ENCODE results near the gene OPRD1.
"Not testable (repeated sequence)": the region's sequence is repeated elsewhere in the genome, so short reads cannot be mapped to it uniquely, and the experiment has no call there.

Gene OPRD1

GRCh38 chr1:28811766-28812668 is at the start of gene OPRD1:
TSS of gene OPRD1 (plus strand) at chr1:28812170. CDS start at chr1:28812384, 214 bp downstream.
- DNase-seq, result no peak

- DNase-seq, result no peak
These were observed 45.3 kb upstream of the OPRD1 start for GRCh38 chr1:28766532-28767183.

GRCh38 chr1:28770601-28771165 is 41.3 kb upstream of the OPRD1 start:
- DNase-seq, result no peak

GRCh38 chr1:28771921-28772320 is 40.0 kb upstream of the OPRD1 start:
- not testable (repeated sequence) for DNase-seq

GRCh38 chr1:28773105-28773504 is 38.9 kb upstream of the OPRD1 start:
- no peak for DNase-seq

GRCh38 chr1:28775121-28775942 is 36.6 kb upstream of the OPRD1 start:
- peak; percentile 76 for DNase-seq

GRCh38 chr1:28776341-28776740 is 35.6 kb upstream of the OPRD1 start:
- no peak for DNase-seq

GRCh38 chr1:28778021-28778420 is 33.9 kb upstream of the OPRD1 start:
- no peak for DNase-seq

- DNase-seq, result no peak
These were observed 32.1 kb upstream of the OPRD1 start for GRCh38 chr1:28779751-28780408.

- DNase-seq, result no peak
These were observed 30.7 kb upstream of the OPRD1 start for GRCh38 chr1:28781305-28781704.

- no peak for DNase-seq
These were observed 30.0 kb upstream of the OPRD1 start for GRCh38 chr1:28782011-28782410.

- no peak for DNase-seq
These were observed 28.6 kb upstream of the OPRD1 start for GRCh38 chr1:28783363-28783762.

GRCh38 chr1:28789412-28789811 is 22.6 kb upstream of the OPRD1 start:
- no peak for DNase-seq

GRCh38 chr1:28789816-28790215 is 22.2 kb upstream of the OPRD1 start:
- no peak for DNase-seq

- no peak for DNase-seq
These were observed 21.5 kb upstream of the OPRD1 start for GRCh38 chr1:28790377-28791035.

- not testable (repeated sequence) for DNase-seq
These were observed 20.0 kb upstream of the OPRD1 start for GRCh38 chr1:28791929-28792328.

GRCh38 chr1:28792644-28793121 is 19.3 kb upstream of the OPRD1 start:
- no peak for DNase-seq

GRCh38 chr1:28794582-28794981 is 17.4 kb upstream of the OPRD1 start:
- not testable (repeated sequence) for DNase-seq

- no peak for DNase-seq
These were observed 15.4 kb upstream of the OPRD1 start for GRCh38 chr1:28796352-28797211.

- no peak for DNase-seq
These were observed 11.6 kb upstream of the OPRD1 start for GRCh38 chr1:28800324-28800723.

- no peak for DNase-seq
These were observed 10.5 kb upstream of the OPRD1 start for GRCh38 chr1:28801461-28801860.

All from activated CD4-positive, alpha-beta T cell treated with anti-CD3 and anti-CD28 coated beads, Interleukin-10, Interleukin-2, amounts not matched to agents 100 ng/mL and 50 ng/mL, durations not matched to agents 16 hours and 8 hours (primary cell).